Retinal pigment epithelial cell (primary cell): ENCODE measurements around the gene OSMR.

Experiments used
- DNase-seq: peaks from one replicate; pipeline ENCODE4 v3.0.0-alpha.2; 2010; ENCODE audit warnings: low read depth
- H3K4me3 ChIP-seq: 2 replicates; pipeline ENCODE4 v1.5.1; 2011; ENCODE audit warnings: mild to moderate bottlenecking, low read length, control low read depth, moderate library complexity
- TF ChIP-seq, protein P1 (sequence below): conservative IDR thresholded peaks from 2 replicates; pipeline ENCODE4 v1.5.1; 2011; ENCODE audit warnings: low read depth, low read length, control low read depth, inconsistent platforms

Gene OSMR

DNA sequence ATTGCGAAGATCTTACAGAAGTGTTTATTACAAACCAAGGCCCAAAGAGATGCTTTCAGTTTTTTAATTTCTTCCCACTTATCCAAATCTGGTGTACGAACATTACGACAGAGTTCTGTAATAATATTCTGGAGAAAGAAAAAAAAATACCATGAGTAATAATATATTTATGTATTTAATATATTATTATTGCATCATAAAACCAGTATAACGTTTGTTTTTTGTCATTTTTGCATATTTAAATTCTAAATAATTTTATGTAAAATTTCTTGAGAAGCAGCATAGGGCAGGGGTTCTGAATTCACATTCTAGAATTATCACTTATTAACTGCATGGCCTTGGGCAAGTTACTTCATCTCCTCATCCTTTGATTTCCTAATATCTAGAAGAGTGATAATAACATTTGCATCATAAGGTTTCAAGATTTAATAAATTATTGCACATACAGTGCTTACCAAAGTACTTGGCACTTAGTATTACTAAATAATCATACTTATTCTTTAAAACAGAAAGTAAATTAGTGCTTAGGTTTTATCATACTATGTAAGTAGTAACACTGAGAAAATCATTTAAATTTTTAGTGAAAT lies 107.7 kb downstream of the OSMR start:
- no peak overlapping the region for H3K4me3 ChIP-seq
- TF ChIP-seq, protein P1, sequence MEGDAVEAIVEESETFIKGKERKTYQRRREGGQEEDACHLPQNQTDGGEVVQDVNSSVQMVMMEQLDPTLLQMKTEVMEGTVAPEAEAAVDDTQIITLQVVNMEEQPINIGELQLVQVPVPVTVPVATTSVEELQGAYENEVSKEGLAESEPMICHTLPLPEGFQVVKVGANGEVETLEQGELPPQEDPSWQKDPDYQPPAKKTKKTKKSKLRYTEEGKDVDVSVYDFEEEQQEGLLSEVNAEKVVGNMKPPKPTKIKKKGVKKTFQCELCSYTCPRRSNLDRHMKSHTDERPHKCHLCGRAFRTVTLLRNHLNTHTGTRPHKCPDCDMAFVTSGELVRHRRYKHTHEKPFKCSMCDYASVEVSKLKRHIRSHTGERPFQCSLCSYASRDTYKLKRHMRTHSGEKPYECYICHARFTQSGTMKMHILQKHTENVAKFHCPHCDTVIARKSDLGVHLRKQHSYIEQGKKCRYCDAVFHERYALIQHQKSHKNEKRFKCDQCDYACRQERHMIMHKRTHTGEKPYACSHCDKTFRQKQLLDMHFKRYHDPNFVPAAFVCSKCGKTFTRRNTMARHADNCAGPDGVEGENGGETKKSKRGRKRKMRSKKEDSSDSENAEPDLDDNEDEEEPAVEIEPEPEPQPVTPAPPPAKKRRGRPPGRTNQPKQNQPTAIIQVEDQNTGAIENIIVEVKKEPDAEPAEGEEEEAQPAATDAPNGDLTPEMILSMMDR: no peak

DNA sequence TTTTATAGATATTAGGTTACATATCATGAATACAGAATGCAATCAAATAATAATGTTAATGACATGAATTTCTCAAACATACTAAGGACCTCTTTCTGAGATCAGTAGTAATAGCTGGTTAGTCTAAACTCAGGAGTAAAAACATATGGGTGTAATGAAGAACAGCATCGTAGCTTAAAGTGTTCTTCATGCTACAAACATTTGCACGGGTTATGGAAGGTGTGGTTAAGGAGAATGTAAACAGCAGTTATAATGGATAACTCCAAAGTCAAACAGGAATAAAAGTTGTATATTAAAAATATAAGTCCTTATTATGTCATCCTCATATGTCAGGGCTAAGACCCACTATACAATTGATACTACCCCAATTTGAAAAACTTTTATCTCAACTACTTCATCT lies 115.9 kb downstream of the OSMR start:
- H3K4me3 ChIP-seq: no peak overlapping the region
- no peak for DNase-seq
- TF ChIP-seq, protein P1: no peak

More for the DNA sequence above, 107.7 kb downstream of the OSMR start:
- no peak for DNase-seq

DNA sequence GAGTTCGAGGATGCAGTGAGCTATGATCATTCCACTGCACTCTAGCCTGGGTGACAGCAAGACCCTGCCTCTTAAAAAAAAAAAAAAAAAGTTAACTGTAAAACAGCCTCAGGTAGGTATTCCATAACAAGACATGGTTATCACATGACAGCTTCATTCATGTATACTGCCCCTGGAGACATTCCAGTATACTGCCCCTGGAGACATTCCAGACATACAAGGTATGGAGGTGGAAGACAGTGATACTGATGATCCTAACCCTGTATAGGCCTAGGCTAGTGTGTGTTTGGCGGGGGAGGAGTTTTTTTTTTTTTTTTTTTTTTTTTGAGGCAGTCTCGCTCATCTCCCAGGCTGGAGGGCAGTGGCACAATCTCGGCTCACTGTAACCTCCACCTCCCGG lies 122.9 kb downstream of the OSMR start:
- TF ChIP-seq, protein P1: no peak
- H3K4me3 ChIP-seq: no peak overlapping the region
- no peak for DNase-seq

DNA sequence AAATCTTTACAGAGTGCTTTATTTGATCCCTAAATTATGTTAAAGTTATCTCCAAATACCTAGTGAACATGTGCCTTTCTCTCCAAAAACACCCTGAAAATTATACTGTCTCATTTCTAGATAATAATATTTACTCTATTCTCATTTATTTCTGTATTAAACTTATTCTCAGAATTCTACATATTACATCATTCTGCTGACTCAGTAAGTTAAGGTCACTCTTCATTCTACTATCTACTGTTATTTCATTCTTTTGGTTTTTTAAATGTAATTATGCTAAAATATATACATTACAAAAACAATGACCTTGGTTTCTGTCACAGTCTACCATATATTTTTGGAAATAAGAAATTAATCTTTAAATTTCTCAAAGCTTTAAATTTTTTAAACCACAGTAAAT lies 132.2 kb downstream of the OSMR start:
- DNase-seq: no peak
- TF ChIP-seq, protein P1: no peak
- H3K4me3 ChIP-seq: no peak overlapping the region

DNA sequence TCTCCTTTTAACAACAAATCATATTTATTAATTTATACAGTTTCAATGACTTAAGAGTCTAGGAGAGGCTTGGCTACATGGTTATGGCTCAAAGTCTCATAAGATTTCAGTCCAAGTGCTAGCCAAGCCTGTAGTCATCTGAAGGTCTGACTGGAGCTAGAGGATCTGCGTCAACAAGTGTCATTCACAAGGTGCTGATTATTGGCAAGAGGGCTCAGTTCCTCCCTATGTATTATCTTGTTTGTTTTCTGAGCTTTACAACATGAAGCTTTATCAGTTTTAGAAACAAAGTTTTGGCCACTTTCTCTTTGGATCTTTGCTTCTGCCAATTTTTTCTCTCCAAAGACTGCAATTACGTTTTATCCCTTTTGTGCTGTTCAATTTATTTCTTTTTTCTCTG lies 133.7 kb downstream of the OSMR start:
- H3K4me3 ChIP-seq: no peak overlapping the region
- DNase-seq: no peak
- TF ChIP-seq, protein P1: no peak
